GM23248 (cell line): ENCODE data around the gene BCL6. TPM values are rescaled to one million over a fixed set of nuclear protein-coding genes. Genes with fewer than 3 reads are reported as not detected.

Source experiments
- DNase-seq: peaks from one replicate; pipeline ENCODE4 v3.0.0-alpha.2; 2015
- H2AFZ ChIP-seq: fragments of 200-600 bp; sonication (generic); 2 replicates; pipeline ENCODE4 v1.6.1; 2016; ENCODE audit warnings: antibody characterized with exemption
- H3F3A ChIP-seq: fragments of 200-600 bp; sonication (generic); 2 replicates; pipeline ENCODE4 v1.6.1; 2016; ENCODE audit warnings: mild to moderate bottlenecking, antibody characterized with exemption, mixed run types; ENCODE audit not compliant: insufficient read depth
- H3K27ac ChIP-seq: fragments of 200-600 bp; sonication (generic); 2 replicates; pipeline ENCODE4 v1.5.1; 2016; ENCODE audit warnings: mild to moderate bottlenecking
- H3K27me3 ChIP-seq: fragments of 200-600 bp; sonication (generic); replicated peaks from 2 replicates; pipeline ENCODE4 v1.6.1; 2016; ENCODE audit warnings: mild to moderate bottlenecking; ENCODE audit not compliant: insufficient read depth
- H3K36me3 ChIP-seq: fragments of 200-600 bp; sonication (generic); 2 replicates; pipeline ENCODE4 v1.6.1; 2016; ENCODE audit warnings: low read depth, mild to moderate bottlenecking
- H3K4me1 ChIP-seq: fragments of 200-600 bp; sonication (generic); 2 replicates; pipeline ENCODE4 v1.6.1; 2016; ENCODE audit warnings: mild to moderate bottlenecking; ENCODE audit not compliant: insufficient read depth
- H3K4me2 ChIP-seq: fragments of 200-600 bp; sonication (generic); one replicate; pipeline ENCODE4 v1.6.1; 2016; ENCODE audit warnings: mild to moderate bottlenecking; ENCODE audit not compliant: unreplicated experiment
- H3K4me3 ChIP-seq: fragments of 200-600 bp; sonication (generic); 2 replicates; pipeline ENCODE4 v1.5.1; 2016; ENCODE audit warnings: mild to moderate bottlenecking
- H3K79me2 ChIP-seq: fragments of 200-600 bp; sonication (generic); 2 replicates; pipeline ENCODE4 v1.6.1; 2016; ENCODE audit warnings: mild to moderate bottlenecking; ENCODE audit not compliant: insufficient read depth
- H3K9ac ChIP-seq: fragments of 200-600 bp; sonication (generic); 2 replicates; pipeline ENCODE4 v1.6.1; 2016; ENCODE audit warnings: mild to moderate bottlenecking
- H3K9me2 ChIP-seq: fragments of 200-600 bp; sonication (generic); 2 replicates; pipeline ENCODE4 v1.6.1; 2016; ENCODE audit warnings: mixed run types, mild to moderate bottlenecking, moderate library complexity; ENCODE audit not compliant: insufficient read depth
- H3K9me3 ChIP-seq: fragments of 200-600 bp; sonication (generic); one replicate; pipeline ENCODE4 v1.6.1; 2017; ENCODE audit warnings: low read depth
- H4K20me1 ChIP-seq: fragments of 200-600 bp; sonication (generic); 2 replicates; pipeline ENCODE4 v1.6.0; 2016; ENCODE audit not compliant: insufficient read depth
- EZH2 ChIP-seq: fragments of 200-600 bp; sonication (generic); IDR thresholded peaks from 2 replicates; pipeline ENCODE4 v1.6.1; 2018; ENCODE audit warnings: antibody characterized with exemption, mild to moderate bottlenecking; ENCODE audit not compliant: insufficient read depth, poor library complexity, severe bottlenecking
- EZH2phosphoT487 ChIP-seq: fragments of 200-600 bp; sonication (generic); IDR thresholded peaks from 2 replicates; pipeline ENCODE4 v1.6.1; 2018; ENCODE audit warnings: antibody characterized with exemption, moderate library complexity, mild to moderate bottlenecking, low read depth; ENCODE audit not compliant: insufficient read depth
- WGBS, 2 experiments: methylation state at CpG; one replicate each; pipeline ENCODE4 v1.1.6; 2015 to 2017; ENCODE audit warnings: low lambda C conversion rate in 2 of 2, low coverage in 1 of 2; ENCODE audit errors: missing lambda C conversion rate in 2 of 2; 5-methylcytosine and 5-hydroxymethylcytosine counted together
- in situ Hi-C: fragments of 300-500 bp; cut with MboI; formaldehyde crosslinking; loops from 2 replicates; pipeline ENCODE4 v1.15.0; 2020
- polyA plus RNA-seq: library from polyadenylated mRNA; unstranded; fragments of >200 nt; fragmentation: Nextera tagmentation; extraction: Ambion mirVana; gene quantifications from 2 replicates; pipeline ENCODE4 v1.2.1, GENCODE V29; 2016
- total RNA-seq: library from RNA; depleted of rRNA; stranded (reverse); fragments of >200 nt; shearing (Covaris generic); gene quantifications from 2 replicates; pipeline ENCODE4 v1.2.3, GENCODE V29; 2014

The BCL6 gene
- total and polyA plus RNA-seq, 2 experiments from 2014 or later: 8.7 to 32.3 TPM

DNA sequence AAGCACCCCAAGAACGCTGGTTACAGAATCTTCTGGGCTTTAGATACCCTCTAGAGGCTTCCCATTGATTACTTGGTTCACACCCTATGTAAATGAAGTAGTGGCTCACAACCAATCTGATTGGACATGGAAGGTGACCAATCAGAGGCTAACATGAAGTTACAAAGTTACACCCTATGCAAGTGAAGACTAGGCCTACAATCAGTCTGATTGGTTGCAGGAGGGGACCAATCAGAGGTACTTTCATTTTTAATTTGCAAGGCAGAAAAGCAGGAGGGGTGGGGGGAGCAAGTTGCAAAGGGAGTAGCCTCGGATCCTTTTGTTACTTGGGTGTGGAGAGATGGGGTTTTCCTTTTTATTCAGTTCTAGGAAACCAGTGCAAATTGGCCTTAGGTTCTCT lies 31.8 kb downstream of the BCL6 start:
- in situ Hi-C loops: loop anchor here (25.0 kb wide), 1 partner anchor 1101 kb away; the partner anchor contains the start of gene AHSG
- no peaks in the 10 kb centered on the region for H3K79me2 ChIP-seq
- WGBS, 2 experiments: 77 to 90% methylated on average over 2 of the region's 2 CpGs

GRCh38 chr3:187709155-187709554 lies 36.1 kb downstream of the BCL6 start:
- Histone ChIP-seq H3K36me3 (no peaks in the 10 kb centered on the region), H3K9me3 (no peaks in the 10 kb centered on the region), H2AFZ (no peak overlapping the region), H3K27me3 (no peaks in the 10 kb centered on the region), H3K9me2 (no peaks in the 10 kb centered on the region), H3K27ac (no peak overlapping the region), H3F3A (no peaks in the 10 kb centered on the region), H3K4me3 (no peak overlapping the region), H4K20me1 (no peaks in the 10 kb centered on the region), H3K4me2 (no peak overlapping the region), H3K4me1 (no peaks in the 10 kb centered on the region), H3K79me2 (no peaks in the 10 kb centered on the region), H3K9ac (no peak overlapping the region)
- no peak for TF ChIP-seq EZH2phosphoT487
- in situ Hi-C loops: loop anchor here (25.0 kb wide), 1 partner anchor 1097 kb away; the partner anchor contains the start of gene AHSG
- 61 to 68% methylated on average over 4 of the region's 4 CpGs for WGBS, 2 experiments
- DNase-seq: peak; percentile 34

More for the DNA sequence above, 31.8 kb downstream of the BCL6 start:
- H3K27ac ChIP-seq: no peak overlapping the region
- H3K9me2 ChIP-seq: no peaks in the 10 kb centered on the region
- no peak overlapping the region for H3K4me3 ChIP-seq
- peak; percentile 32 for DNase-seq
- H3K9ac ChIP-seq: no peak overlapping the region
- H2AFZ ChIP-seq: no peak overlapping the region
- no peaks in the 10 kb centered on the region for H3F3A ChIP-seq
- H3K9me3 ChIP-seq: no peaks in the 10 kb centered on the region
- no peaks in the 10 kb centered on the region for H3K4me1 ChIP-seq
- no peaks in the 10 kb centered on the region for H4K20me1 ChIP-seq
- no peaks in the 10 kb centered on the region for H3K27me3 ChIP-seq
- H3K4me2 ChIP-seq: no peak overlapping the region
- TF ChIP-seq EZH2 (no peak), EZH2phosphoT487 (no peak)
- H3K36me3 ChIP-seq: no peaks in the 10 kb centered on the region

DNA sequence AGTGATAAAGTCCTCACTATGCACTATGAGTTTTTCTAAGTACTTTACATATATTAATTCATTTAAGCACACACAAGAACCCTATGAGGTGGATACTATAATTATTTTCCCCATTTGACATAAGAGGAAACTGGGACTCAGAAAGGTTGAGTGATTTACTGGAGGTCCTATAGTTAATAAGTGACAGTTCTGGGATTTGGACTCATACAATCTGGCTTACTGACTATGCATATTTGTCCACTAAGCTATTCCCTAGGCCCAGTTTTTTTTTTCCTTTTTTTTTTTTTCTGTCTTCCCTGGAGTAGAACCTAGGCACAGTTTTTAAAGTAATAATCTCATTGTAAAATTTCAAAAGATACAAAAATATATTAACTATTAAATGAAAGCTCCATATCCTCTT lies 36.6 kb downstream of the BCL6 start:
- no peak overlapping the region for H3K27ac ChIP-seq
- H3K4me1 ChIP-seq: no peaks in the 10 kb centered on the region
- H3K9ac ChIP-seq: no peak overlapping the region
- no peaks in the 10 kb centered on the region for H3F3A ChIP-seq
- TF ChIP-seq EZH2: no peak
- no peak for TF ChIP-seq EZH2phosphoT487
- H3K4me3 ChIP-seq: no peak overlapping the region
- H3K36me3 ChIP-seq: no peaks in the 10 kb centered on the region
- H3K9me3 ChIP-seq: no peaks in the 10 kb centered on the region
- H3K9me2 ChIP-seq: no peaks in the 10 kb centered on the region
- no peak for DNase-seq
- H4K20me1 ChIP-seq: no peaks in the 10 kb centered on the region
- H3K4me2 ChIP-seq: no peak overlapping the region
- in situ Hi-C loops: loop anchor here (25.0 kb wide), 1 partner anchor 1096 kb away; the partner anchor contains the start of gene AHSG
- H3K79me2 ChIP-seq: no peaks in the 10 kb centered on the region
- no peak overlapping the region for H2AFZ ChIP-seq
- no peaks in the 10 kb centered on the region for H3K27me3 ChIP-seq

GRCh38 chr3:187706971-187707370 lies 38.3 kb downstream of the BCL6 start:
- H3K79me2 ChIP-seq: no peaks in the 10 kb centered on the region
- H3K4me1 ChIP-seq: no peaks in the 10 kb centered on the region
- peak; percentile 22 for DNase-seq
- 60 to 70% methylated on average over 2 of the region's 2 CpGs for WGBS, 2 experiments
- TF ChIP-seq EZH2: no peak
- no peak for TF ChIP-seq EZH2phosphoT487
- no peaks in the 10 kb centered on the region for H3K27me3 ChIP-seq
- H3K9ac ChIP-seq: no peak overlapping the region
- no peaks in the 10 kb centered on the region for H3K36me3 ChIP-seq
- H4K20me1 ChIP-seq: no peaks in the 10 kb centered on the region
- H3K27ac ChIP-seq: no peak overlapping the region
- no peaks in the 10 kb centered on the region for H3K9me3 ChIP-seq
- H2AFZ ChIP-seq: no peak overlapping the region
- in situ Hi-C loops: loop anchor here (25.0 kb wide), 1 partner anchor 1095 kb away; the partner anchor contains the start of gene AHSG
- no peak overlapping the region for H3K4me3 ChIP-seq
- H3F3A ChIP-seq: no peaks in the 10 kb centered on the region
- no peaks in the 10 kb centered on the region for H3K9me2 ChIP-seq
- no peak overlapping the region for H3K4me2 ChIP-seq

GRCh38 chr3:187705164-187705563 lies 40.1 kb downstream of the BCL6 start:
- no peak for TF ChIP-seq EZH2phosphoT487
- TF ChIP-seq EZH2: no peak
- no peaks in the 10 kb centered on the region for H3K27me3 ChIP-seq
- no peak overlapping the region for H2AFZ ChIP-seq
- no peaks in the 10 kb centered on the region for H3K9me2 ChIP-seq
- no peaks in the 10 kb centered on the region for H4K20me1 ChIP-seq
- DNase-seq: peak; percentile 47
- H3K9me3 ChIP-seq: no peaks in the 10 kb centered on the region
- in situ Hi-C loops: loop anchor here (25.0 kb wide), 1 partner anchor 1093 kb away; the partner anchor contains the start of gene AHSG
- no peak overlapping the region for H3K4me3 ChIP-seq
- no peaks in the 10 kb centered on the region for H3K4me1 ChIP-seq
- no peaks in the 10 kb centered on the region for H3F3A ChIP-seq
- H3K79me2 ChIP-seq: no peaks in the 10 kb centered on the region
- no peak overlapping the region for H3K9ac ChIP-seq
- H3K27ac ChIP-seq: no peak overlapping the region
- no peaks in the 10 kb centered on the region for H3K36me3 ChIP-seq
- no peak overlapping the region for H3K4me2 ChIP-seq
